Effector memory CD8-positive, alpha-beta T cell (primary cell): ENCODE measurements around the gene RAB37.

Experiments
- ATAC-seq: fragments of 150-1000 bp; cut with Tn5 transposase; replicated peaks from 2 replicates; pipeline ENCODE4 v1.10.0; 2021; ENCODE audit warnings: mild to moderate bottlenecking, moderate library complexity
- DNase-seq, 3 experiments: peaks; one replicate each; pipeline ENCODE4 v3.0.0; 2021
- H3K27ac Mint-ChIP-seq, 2 donors: one replicate each; pipeline ENCODE4 v1.8.0; 2022; ENCODE audit warnings: mild to moderate bottlenecking in 2 of 2, mixed read lengths in 2 of 2, moderate library complexity in 2 of 2
- H3K27me3 Mint-ChIP-seq, 2 donors: one replicate each; pipeline ENCODE4 v1.8.0; 2022; ENCODE audit warnings: mixed read lengths in 2 of 2
- H3K36me3 Mint-ChIP-seq: one replicate; pipeline ENCODE4 v1.8.0; 2022; ENCODE audit warnings: mild to moderate bottlenecking, moderate library complexity, mixed read lengths; ENCODE audit not compliant: insufficient read depth
- H3K4me1 Mint-ChIP-seq, 2 donors: one replicate each; pipeline ENCODE4 v1.8.0; 2022; ENCODE audit warnings: low read depth in 2 of 2, mixed read lengths in 2 of 2
- H3K4me3 Mint-ChIP-seq, 2 donors: one replicate each; pipeline ENCODE4 v1.8.0; 2022; ENCODE audit warnings: mild to moderate bottlenecking in 2 of 2, mixed read lengths in 2 of 2, moderate library complexity in 2 of 2
- H3K9me3 Mint-ChIP-seq, 2 donors: one replicate each; pipeline ENCODE4 v1.8.0; 2022; ENCODE audit warnings: mixed read lengths in 2 of 2
- total RNA-seq, 9 experiments: gene quantifications; one replicate each; lab custom pipeline; 2026; lab: John Stamatoyannopoulos, UW

Gene RAB37, protein sequence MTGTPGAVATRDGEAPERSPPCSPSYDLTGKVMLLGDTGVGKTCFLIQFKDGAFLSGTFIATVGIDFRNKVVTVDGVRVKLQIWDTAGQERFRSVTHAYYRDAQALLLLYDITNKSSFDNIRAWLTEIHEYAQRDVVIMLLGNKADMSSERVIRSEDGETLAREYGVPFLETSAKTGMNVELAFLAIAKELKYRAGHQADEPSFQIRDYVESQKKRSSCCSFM
- total RNA-seq = 1.3 to 106 (median 12.6) reads per million in 9 experiments

- H3K4me1 Mint-ChIP-seq = peaks cover 41 to 47% of the 10 kb centered on the region in 2 donors
- no peaks in the 10 kb centered on the region for H3K27me3 Mint-ChIP-seq
- peak within 1 kb of the TSS; percentile 86 to 92 for H3K4me3 Mint-ChIP-seq
- DNase-seq = peak in 2 of 3 experiments; percentile 52 to 53
- H3K9me3 Mint-ChIP-seq = no peaks in the 10 kb centered on the region
- ATAC-seq = peak; percentile 19
- peak within 1 kb of the TSS; percentile 86 to 89 for H3K27ac Mint-ChIP-seq
- H3K36me3 Mint-ChIP-seq = peaks cover 18% of the 10 kb centered on the region
Measured at GRCh38 chr17:74736513-74737298, at the start of gene RAB37. Gene RAB37 (plus strand): TSS chr17:74737256. CDS start chr17:74737273, 17 bp downstream.

- ATAC-seq = no peak
- Mint-ChIP-seq H3K9me3 (no peaks in the 10 kb centered on the region), H3K4me3 (no peak overlapping the region), H3K4me1 (no peaks in the 10 kb centered on the region), H3K27me3 (peaks cover 15 to 23% of the 10 kb centered on the region in 2 donors), H3K27ac (no peak overlapping the region), H3K36me3 (no peaks in the 10 kb centered on the region)
- DNase-seq = no peak
Measured at GRCh38 chr17:74687886-74688285, 49.2 kb upstream of the RAB37 start.

DNA sequence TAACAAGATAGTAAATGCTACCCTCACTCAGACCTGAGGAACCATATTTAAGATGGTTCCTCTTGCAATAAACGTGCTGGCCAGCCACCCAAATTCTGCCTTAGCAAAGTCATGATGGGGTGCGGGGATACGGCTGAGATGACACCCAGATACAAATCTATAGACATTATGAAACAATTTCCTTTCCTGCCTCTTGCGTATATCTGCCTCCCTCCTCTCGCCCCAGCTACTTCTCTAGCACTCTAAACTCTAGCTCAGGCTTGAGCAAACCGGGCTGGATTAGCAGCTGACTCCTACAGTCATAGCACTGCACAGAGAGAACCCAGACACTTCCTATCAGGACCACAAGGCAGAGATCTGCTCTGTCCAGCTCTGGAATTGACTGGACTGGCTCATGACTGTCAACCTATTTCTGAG lies 46.6 kb upstream of the RAB37 start:
- ATAC-seq (peak; percentile 24), DNase-seq (no peak)
- H3K27ac Mint-ChIP-seq = no peak overlapping the region
- peaks cover 0 to 1% of the 10 kb centered on the region in 2 donors for H3K9me3 Mint-ChIP-seq
- peaks cover 9 to 35% of the 10 kb centered on the region in 2 donors for H3K27me3 Mint-ChIP-seq
- H3K4me3 Mint-ChIP-seq = no peak overlapping the region
- no peaks in the 10 kb centered on the region for H3K36me3 Mint-ChIP-seq
- peaks cover 0 to 3% of the 10 kb centered on the region in 2 donors for H3K4me1 Mint-ChIP-seq

DNA sequence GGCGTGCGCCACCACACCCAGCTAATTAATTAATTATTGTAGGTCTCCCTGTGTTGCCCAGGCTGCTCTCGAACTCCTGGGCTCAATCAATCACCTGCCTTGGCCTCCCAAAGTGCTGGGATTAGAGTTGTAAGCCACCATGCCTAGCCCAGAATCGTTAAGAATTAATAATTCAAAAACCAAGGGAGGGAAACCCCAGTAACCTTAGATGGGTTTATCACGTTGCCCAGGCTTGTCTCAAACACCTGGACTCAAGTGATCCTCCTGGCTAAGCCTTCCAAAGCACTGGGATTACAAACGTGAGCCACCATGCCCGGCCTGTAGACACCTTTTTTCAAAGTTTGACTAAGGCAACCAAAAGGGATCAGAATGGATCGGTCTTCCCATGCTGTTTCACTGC lies 45.9 kb upstream of the RAB37 start:
- Mint-ChIP-seq H3K9me3 (peaks cover 0 to 1% of the 10 kb centered on the region in 2 donors), H3K36me3 (no peaks in the 10 kb centered on the region), H3K4me1 (peaks cover 0 to 3% of the 10 kb centered on the region in 2 donors), H3K27me3 (peaks cover 17 to 42% of the 10 kb centered on the region in 2 donors), H3K4me3 (no peak overlapping the region), H3K27ac (no peak overlapping the region)
- DNase-seq (no peak), ATAC-seq (no peak)

DNA sequence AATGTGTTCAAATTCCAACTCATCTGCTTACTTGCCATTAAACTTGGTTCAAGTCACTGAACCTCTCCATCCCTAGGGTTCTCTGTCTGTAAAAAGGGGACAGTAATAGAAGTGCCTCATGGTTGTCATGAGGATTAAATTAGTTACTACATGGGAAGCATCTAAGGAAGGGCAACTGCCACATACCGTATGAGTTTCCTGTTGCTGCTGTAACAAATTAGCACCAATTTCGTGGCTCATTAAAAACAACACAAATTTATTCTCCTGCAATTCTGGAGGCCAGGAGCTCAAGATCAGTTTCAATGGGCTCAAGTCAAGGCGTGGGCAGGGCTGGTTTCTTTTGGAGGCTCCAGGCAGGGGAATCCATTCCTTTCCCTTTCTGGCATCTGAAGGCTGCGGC lies 43.0 kb upstream of the RAB37 start:
- H3K9me3 Mint-ChIP-seq = peaks cover 0 to 1% of the 10 kb centered on the region in 2 donors
- H3K4me1 Mint-ChIP-seq = peaks cover 0 to 3% of the 10 kb centered on the region in 2 donors
- H3K27me3 Mint-ChIP-seq = peaks cover 21 to 63% of the 10 kb centered on the region in 2 donors
- no peaks in the 10 kb centered on the region for H3K36me3 Mint-ChIP-seq
- DNase-seq (no peak), ATAC-seq (no peak)
- H3K27ac Mint-ChIP-seq = no peak overlapping the region
- no peak overlapping the region for H3K4me3 Mint-ChIP-seq

GRCh38 chr17:74695629-74696028 lies 41.4 kb upstream of the RAB37 start:
- DNase-seq = no peak
- Mint-ChIP-seq H3K4me1 (peaks cover 0 to 3% of the 10 kb centered on the region in 2 donors), H3K4me3 (no peak overlapping the region), H3K27me3 (peaks cover 21 to 72% of the 10 kb centered on the region in 2 donors), H3K9me3 (peaks cover 0 to 1% of the 10 kb centered on the region in 2 donors), H3K36me3 (no peaks in the 10 kb centered on the region), H3K27ac (no peak overlapping the region)
- ATAC-seq = no peak

- Mint-ChIP-seq H3K27me3 (peaks cover 21 to 69% of the 10 kb centered on the region in 2 donors), H3K4me3 (no peak overlapping the region), H3K9me3 (peaks cover 0 to 1% of the 10 kb centered on the region in 2 donors), H3K4me1 (peaks cover 0 to 3% of the 10 kb centered on the region in 2 donors), H3K36me3 (no peaks in the 10 kb centered on the region), H3K27ac (no peak overlapping the region)
- DNase-seq = no peak
- ATAC-seq = no peak
Measured at GRCh38 chr17:74697515-74697914, 39.5 kb upstream of the RAB37 start.

DNA sequence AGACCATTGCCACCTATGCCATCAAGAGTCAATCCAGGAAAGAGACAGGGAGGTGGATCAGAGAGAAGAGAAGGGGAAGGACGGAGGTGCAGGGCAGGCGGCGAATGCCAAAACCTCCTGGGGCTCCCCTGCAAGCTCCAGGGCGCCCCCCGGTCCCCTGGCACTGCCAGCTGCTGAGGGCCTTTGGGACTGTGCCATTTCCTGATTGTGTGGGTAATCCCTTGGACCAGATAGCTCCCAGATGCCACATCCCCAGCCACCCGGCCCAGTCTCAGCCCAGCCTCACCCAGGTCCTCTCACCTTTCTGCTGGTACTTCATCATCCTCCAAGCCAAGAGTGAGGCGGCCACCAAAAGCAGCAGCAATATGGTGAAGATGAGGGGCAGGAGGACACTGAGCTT lies 39.0 kb upstream of the RAB37 start:
- ATAC-seq = no peak
- H3K27ac Mint-ChIP-seq = no peak overlapping the region
- H3K4me3 Mint-ChIP-seq = no peak overlapping the region
- H3K36me3 Mint-ChIP-seq = no peaks in the 10 kb centered on the region
- DNase-seq = no peak
- peaks cover 0 to 3% of the 10 kb centered on the region in 2 donors for H3K4me1 Mint-ChIP-seq
- peaks cover 21 to 69% of the 10 kb centered on the region in 2 donors for H3K27me3 Mint-ChIP-seq
- peaks cover 0 to 1% of the 10 kb centered on the region in 2 donors for H3K9me3 Mint-ChIP-seq

DNA sequence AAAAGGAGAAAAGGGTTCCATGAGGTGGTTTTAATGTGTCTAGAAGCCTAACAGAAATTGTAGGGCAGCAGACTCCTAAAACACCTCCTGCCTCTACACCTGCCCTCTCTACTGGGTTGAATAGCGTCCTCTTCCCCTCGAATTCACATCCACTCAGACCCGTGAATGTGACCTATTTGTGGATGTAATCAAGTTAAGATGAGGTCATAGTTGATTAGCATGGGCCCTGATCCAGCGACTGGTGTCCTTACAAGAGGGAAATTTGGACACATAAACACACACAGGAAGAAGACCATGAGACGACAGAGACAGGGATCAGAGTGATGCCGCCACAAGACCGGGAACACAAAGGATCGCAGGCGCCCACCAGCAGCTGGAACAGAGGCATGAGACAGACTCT lies 37.8 kb upstream of the RAB37 start:
- no peak for DNase-seq
- Mint-ChIP-seq H3K36me3 (no peaks in the 10 kb centered on the region), H3K4me3 (no peak overlapping the region), H3K27me3 (peaks cover 21 to 65% of the 10 kb centered on the region in 2 donors), H3K27ac (no peak overlapping the region), H3K4me1 (no peaks in the 10 kb centered on the region), H3K9me3 (peaks cover 0 to 1% of the 10 kb centered on the region in 2 donors)
- no peak for ATAC-seq

DNA sequence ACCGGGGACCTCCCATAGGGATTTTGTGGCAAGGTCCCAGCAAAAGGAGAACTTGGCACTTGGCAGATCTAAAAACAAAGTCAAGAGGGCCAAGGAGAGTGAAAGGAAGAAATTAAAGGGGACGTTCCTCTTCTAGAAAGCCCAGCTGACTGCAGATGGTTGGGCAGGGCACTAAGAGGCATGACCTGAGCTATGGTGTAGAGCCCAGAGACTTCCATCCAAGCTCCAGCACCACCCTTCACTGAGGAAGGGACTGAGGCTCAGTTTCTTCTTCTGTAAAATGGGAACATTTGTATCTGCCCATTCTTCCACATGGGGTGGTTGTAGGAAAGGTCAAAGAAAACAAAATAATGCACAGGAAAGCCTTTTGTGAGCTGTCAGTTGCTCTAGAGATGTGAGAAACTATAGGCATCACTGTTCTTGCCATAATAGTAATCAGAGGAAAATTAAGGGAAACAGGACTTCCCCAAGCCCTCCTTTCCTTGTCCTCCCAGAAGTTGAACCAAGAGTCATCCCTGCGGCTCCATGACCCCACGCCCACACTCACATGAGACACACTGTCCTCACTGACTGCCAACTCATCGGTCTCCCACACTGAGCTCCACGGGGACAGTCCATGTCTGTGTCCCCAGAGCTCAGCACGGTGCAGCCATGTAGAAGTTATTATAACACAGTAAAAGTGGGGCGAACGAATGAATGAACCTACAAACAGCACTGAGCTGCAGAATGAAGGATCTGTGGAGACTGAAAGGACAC lies 34.8 kb upstream of the RAB37 start:
- Mint-ChIP-seq H3K27me3 (peaks cover 11 to 54% of the 10 kb centered on the region in 2 donors), H3K27ac (no peak overlapping the region), H3K4me3 (no peak overlapping the region), H3K4me1 (no peaks in the 10 kb centered on the region), H3K9me3 (no peaks in the 10 kb centered on the region), H3K36me3 (peaks cover 4% of the 10 kb centered on the region)
- DNase-seq = no peak
- no peak for ATAC-seq

DNA sequence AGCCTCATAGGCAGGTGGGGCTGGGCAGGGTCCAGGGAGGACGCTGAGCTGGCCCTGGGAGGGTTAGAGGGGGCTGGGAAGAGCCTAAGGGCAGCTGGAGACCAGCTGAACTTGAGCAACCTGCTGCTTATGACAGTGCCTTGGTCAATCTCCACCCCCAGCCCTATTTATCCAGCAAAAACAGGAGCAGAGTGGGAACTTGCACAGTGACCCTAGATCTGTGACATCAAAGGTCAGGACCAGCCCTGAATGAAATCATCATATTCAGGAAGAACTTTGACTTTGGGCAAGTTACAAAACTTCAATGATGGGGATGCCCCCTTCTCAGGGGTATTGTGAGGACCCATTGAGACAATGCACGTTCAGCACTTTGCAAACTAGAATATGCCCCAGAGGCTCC lies 33.7 kb upstream of the RAB37 start:
- no peaks in the 10 kb centered on the region for H3K4me1 Mint-ChIP-seq
- ATAC-seq (no peak), DNase-seq (no peak)
- H3K4me3 Mint-ChIP-seq = no peak overlapping the region
- no peaks in the 10 kb centered on the region for H3K9me3 Mint-ChIP-seq
- peaks cover 4% of the 10 kb centered on the region for H3K36me3 Mint-ChIP-seq
- H3K27ac Mint-ChIP-seq = no peak overlapping the region
- peaks cover 11 to 44% of the 10 kb centered on the region in 2 donors for H3K27me3 Mint-ChIP-seq

- H3K4me3 Mint-ChIP-seq = no peak overlapping the region
- ATAC-seq (no peak), DNase-seq (no peak)
- H3K9me3 Mint-ChIP-seq = no peaks in the 10 kb centered on the region
- H3K4me1 Mint-ChIP-seq = no peaks in the 10 kb centered on the region
- H3K27ac Mint-ChIP-seq = no peak overlapping the region
- H3K36me3 Mint-ChIP-seq = peaks cover 4% of the 10 kb centered on the region
- peaks cover 11 to 44% of the 10 kb centered on the region in 2 donors for H3K27me3 Mint-ChIP-seq
Measured at GRCh38 chr17:74704544-74704943, 32.5 kb upstream of the RAB37 start.

DNA sequence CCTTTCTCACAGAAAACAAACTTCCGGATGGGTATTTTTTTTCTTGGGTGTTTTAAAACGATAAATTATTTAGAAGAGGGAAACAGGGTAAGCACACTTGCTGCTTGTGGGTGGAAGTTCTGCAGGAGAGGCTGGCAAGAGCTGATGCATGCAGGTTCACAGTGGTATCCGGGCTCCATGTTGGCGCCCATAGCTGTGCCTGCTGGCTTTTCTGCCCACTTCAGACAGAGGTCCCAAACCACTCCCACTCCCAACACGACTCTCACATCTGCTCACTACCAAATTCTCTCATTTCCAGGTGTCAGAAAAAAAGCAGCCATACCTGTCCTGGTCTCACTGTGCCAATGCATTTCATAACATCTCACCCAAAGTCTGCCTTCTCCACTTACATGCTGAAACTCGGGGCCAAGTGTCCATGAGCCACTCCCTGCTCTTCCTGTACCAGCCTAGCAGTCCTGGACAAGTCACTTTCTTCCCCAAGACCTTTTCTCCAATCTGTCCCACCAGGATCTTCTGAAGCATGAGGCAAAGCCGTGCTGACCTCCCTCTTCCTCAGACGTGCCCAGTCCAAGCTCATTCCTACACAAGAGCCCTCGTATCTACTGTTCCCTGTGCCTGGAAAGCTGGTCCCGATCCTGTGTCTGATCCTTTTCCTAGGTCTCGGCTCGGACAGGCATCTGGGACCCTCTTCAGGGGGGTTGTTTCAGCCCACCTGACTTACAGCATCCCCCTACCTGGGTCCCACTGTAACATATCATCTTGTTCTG lies 25.8 kb upstream of the RAB37 start:
- no peaks in the 10 kb centered on the region for H3K36me3 Mint-ChIP-seq
- no peak for ATAC-seq

More for the DNA sequence above, 25.8 kb upstream of the RAB37 start:
- no peak for DNase-seq
- Mint-ChIP-seq H3K27me3 (peaks cover 0 to 39% of the 10 kb centered on the region in 2 donors), H3K27ac (no peak overlapping the region), H3K4me3 (no peak overlapping the region), H3K4me1 (peaks cover 6 to 13% of the 10 kb centered on the region in 2 donors), H3K9me3 (no peaks in the 10 kb centered on the region)
